PFSK-1 (cell line): ENCODE results near the gene DOLPP1.

ENCODE experiments used
- FOXP2 ChIP-seq: optimal IDR thresholded peaks from 2 replicates; pipeline ENCODE3; 2011; ENCODE audit warnings: borderline replicate concordance, control low read depth, inconsistent platforms; ENCODE audit not compliant: insufficient read depth; ENCODE audit errors: extremely low read length, extremely low read depth
- POLR2AphosphoS5 ChIP-seq: IDR thresholded peaks from 2 replicates; pipeline ENCODE4 v1.6.1; 2012; ENCODE audit warnings: low read depth, mild to moderate bottlenecking, control low read depth, low read length, moderate library complexity
- SIN3A ChIP-seq: IDR thresholded peaks from 2 replicates; pipeline ENCODE4 v1.6.1; 2012; ENCODE audit warnings: mild to moderate bottlenecking, low read length, moderate library complexity, borderline replicate concordance; ENCODE audit not compliant: insufficient read depth
- TAF1 ChIP-seq: IDR thresholded peaks from 2 replicates; pipeline ENCODE4 v1.6.1; 2012; ENCODE audit warnings: low read length, control low read depth, borderline replicate concordance; ENCODE audit not compliant: insufficient read depth
- TF ChIP-seq, protein P1 (sequence below), 2 experiments: IDR thresholded peaks; 2 replicates each; pipeline versions ENCODE4 v1.6.1 to v1.8.0; 2011 to 2012; ENCODE audit warnings: low read depth in 2 of 2, low read length in 2 of 2, control low read depth in 1 of 2, inconsistent platforms in 1 of 2, mild to moderate bottlenecking in 1 of 2, moderate library complexity in 1 of 2; ENCODE audit not compliant: insufficient read depth in 1 of 2

DNA sequence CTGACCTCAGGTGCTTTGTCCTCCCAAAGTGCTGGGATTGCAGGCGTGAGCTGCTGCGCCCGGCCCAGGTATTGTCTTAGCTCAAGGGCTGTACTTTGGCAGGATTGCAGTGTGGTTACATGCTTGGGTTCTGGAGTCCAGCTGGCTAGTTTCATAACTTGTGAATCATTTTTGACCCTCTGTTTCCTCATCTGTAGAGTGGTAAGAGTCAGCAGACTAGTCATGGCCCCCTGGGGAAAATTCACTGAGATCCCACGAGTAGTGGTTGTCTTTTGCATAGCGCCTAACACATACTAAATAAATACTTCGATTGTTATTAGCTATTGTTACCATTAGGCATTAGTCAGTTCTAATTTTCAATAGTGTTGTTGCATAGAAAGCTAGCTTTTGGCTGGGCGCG lies 44.6 kb downstream of the DOLPP1 start:
- TF ChIP-seq TAF1 (no peak), POLR2AphosphoS5 (no peak), SIN3A (no peak), FOXP2 (no peak)
- TF ChIP-seq, protein P1, sequence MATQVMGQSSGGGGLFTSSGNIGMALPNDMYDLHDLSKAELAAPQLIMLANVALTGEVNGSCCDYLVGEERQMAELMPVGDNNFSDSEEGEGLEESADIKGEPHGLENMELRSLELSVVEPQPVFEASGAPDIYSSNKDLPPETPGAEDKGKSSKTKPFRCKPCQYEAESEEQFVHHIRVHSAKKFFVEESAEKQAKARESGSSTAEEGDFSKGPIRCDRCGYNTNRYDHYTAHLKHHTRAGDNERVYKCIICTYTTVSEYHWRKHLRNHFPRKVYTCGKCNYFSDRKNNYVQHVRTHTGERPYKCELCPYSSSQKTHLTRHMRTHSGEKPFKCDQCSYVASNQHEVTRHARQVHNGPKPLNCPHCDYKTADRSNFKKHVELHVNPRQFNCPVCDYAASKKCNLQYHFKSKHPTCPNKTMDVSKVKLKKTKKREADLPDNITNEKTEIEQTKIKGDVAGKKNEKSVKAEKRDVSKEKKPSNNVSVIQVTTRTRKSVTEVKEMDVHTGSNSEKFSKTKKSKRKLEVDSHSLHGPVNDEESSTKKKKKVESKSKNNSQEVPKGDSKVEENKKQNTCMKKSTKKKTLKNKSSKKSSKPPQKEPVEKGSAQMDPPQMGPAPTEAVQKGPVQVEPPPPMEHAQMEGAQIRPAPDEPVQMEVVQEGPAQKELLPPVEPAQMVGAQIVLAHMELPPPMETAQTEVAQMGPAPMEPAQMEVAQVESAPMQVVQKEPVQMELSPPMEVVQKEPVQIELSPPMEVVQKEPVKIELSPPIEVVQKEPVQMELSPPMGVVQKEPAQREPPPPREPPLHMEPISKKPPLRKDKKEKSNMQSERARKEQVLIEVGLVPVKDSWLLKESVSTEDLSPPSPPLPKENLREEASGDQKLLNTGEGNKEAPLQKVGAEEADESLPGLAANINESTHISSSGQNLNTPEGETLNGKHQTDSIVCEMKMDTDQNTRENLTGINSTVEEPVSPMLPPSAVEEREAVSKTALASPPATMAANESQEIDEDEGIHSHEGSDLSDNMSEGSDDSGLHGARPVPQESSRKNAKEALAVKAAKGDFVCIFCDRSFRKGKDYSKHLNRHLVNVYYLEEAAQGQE (IDR thresholded peaks at IDR 0.05; ENCODE audit: insufficient read depth in 1 of 2, low read depth in 2 of 2, low read length in 2 of 2), result no peak
